Left ventricle myocardium superior (tissue), 1 donor: ENCODE data around the gene ANKRD28. TPM values are rescaled to one million over a fixed set of nuclear protein-coding genes. Genes with fewer than 3 reads are reported as not detected.

Source experiments
- ATAC-seq: fragments of 200-7000 bp; cut with Tn5 transposase; one replicate; pipeline ENCODE4 v1.9.1; 2020; ENCODE audit warnings: mild to moderate bottlenecking, moderate library complexity
- DNase-seq: peaks from one replicate; pipeline ENCODE4 v3.0.0-alpha.2; 2020
- intact Hi-C: fragments of 100-400 bp; cut with micrococcal nuclease; formaldehyde crosslinking; loops from one replicate; pipeline ENCODE4 v1.11.0; 2022
- total RNA-seq: library from RNA; stranded (reverse); fragmentation: NEBNext Ultra II Directional; extraction: Animal tissue kit (Norgen Biotek cat#: 25700); gene quantifications from one replicate; pipeline ENCODE4 v1.2.1, GENCODE V29; 2021
- donor health status: DM: no; HTN: yes; CAD: no; lungs with severe emphysema.

ANKRD28 gene
- total RNA-seq, 1 donor from 2014 or later = 23.9 TPM

DNA sequence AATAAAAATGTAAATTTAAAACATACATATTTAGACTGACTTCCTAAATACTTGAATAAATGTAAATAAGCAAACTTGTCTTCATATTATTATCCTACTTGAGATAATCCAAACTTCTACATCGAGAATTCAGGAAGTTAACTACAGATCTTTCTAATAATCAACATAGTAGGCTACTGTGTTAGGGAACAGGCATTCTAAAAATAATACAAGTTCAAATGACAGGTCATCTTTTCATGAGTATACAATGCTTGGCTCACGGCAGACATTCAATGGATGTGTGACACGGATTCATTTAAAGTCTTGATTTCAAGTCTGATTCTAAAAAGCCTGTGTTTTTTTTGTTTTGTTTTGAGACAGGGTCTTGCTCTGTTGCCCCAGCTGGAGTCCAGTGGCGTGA is 107.5 kb downstream of the ANKRD28 start:
- DNase-seq (no peak), ATAC-seq (no peak)
- intact Hi-C loops = no loop called here

GRCh38 chr3:15685927-15686326 is 111.9 kb downstream of the ANKRD28 start:
- no peak for ATAC-seq
- intact Hi-C loops = no loop called here
- no peak for DNase-seq

DNA sequence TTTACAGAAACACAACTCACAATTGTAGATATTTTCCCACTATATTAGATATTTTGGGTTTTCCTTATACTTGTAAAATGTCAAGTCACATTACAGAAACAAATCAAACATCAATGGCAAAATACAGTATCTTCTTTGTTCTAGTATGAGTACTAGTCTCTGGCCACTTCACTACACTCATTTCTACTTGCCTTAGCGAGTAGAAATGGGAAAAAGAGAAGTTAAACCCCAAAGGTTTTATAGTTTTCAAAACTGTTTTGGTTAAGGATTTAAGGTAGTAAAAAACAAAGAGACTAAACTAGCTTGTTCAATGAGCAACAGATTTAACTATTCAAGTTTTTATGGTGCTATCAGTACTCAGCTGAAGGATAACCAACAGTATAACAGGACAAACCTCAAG is 114.5 kb downstream of the ANKRD28 start:
- intact Hi-C loops = no loop called here
- DNase-seq (no peak), ATAC-seq (no peak)

- no peak for ATAC-seq
- intact Hi-C loops = no loop called here
- no peak for DNase-seq
Measured at GRCh38 chr3:15682561-15683185, 115.1 kb downstream of the ANKRD28 start.

DNA sequence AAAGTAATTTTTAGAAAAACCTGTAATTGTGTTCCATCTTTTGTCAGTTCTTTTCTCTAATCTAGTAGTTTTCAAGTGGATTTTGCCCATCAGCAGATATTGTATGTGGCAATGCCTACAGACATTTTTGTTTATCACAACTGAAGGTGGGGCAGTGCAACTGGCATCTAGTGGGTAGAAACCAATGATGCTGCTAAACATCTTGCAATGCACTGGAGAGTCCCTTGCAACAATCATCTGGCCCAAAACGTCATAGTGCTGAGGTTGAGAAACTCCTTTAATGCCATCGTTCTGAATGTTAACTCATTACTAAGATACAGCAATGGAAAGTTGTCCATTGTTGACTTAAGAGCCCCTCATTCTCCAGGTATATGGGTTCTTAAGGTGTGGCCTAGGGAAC is 116.1 kb downstream of the ANKRD28 start:
- ATAC-seq (no peak), DNase-seq (no peak)
- intact Hi-C loops = no loop called here

DNA sequence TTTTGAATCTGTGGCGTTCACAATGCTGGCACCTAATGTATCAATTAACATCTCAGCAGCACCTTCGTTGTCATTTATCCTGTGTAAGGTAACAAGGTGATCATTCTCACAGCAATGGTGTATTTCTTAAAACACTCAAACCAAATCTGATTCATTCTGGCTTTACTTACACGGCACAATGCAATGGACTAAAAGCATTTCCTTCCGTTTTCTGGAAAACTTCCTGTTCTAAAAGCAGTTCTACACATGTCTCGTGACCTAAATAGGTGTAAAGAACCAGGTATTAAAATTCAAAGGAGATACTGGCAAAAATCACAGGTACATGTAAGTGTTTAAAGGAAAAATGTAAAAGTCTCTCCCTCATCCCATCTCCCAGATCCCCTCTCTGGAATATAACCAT is 118.5 kb downstream of the ANKRD28 start:
- no peak for DNase-seq
- ATAC-seq = no peak
- intact Hi-C loops = no loop called here

GRCh38 chr3:15676259-15676658 is 121.5 kb downstream of the ANKRD28 start:
- DNase-seq (no peak), ATAC-seq (no peak)
- intact Hi-C loops = no loop called here

GRCh38 chr3:15673536-15673935 is 124.2 kb downstream of the ANKRD28 start:
- DNase-seq (no peak), ATAC-seq (no peak)

DNA sequence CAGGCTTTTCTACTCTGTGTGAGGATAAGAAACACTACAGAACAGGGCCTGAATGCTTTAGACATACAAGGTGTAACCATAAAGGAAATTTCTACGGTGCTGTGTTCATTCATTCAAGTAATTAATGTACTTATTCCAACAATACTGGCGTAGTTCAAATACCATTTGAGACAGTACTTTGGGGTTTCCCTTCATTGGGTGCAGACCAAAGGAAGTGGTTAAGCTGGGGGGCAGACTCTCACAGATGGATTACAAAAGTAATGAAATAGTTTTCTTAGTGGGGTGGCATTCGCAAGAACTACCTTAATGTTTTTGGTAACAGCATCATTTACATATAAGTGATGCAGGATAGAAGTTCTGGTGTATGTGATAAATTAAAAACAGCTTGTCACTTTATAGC is 130.3 kb downstream of the ANKRD28 start:
- no peak for DNase-seq
- intact Hi-C loops = no loop called here
- ATAC-seq = no peak

More at GRCh38 chr3:15673536-15673935, 124.2 kb downstream of the ANKRD28 start:
- intact Hi-C loops = no loop called here

GRCh38 chr3:15666277-15666676 is 131.5 kb downstream of the ANKRD28 start:
- DNase-seq = no peak
- intact Hi-C loops = no loop called here
- peak; percentile 81 for ATAC-seq

DNA sequence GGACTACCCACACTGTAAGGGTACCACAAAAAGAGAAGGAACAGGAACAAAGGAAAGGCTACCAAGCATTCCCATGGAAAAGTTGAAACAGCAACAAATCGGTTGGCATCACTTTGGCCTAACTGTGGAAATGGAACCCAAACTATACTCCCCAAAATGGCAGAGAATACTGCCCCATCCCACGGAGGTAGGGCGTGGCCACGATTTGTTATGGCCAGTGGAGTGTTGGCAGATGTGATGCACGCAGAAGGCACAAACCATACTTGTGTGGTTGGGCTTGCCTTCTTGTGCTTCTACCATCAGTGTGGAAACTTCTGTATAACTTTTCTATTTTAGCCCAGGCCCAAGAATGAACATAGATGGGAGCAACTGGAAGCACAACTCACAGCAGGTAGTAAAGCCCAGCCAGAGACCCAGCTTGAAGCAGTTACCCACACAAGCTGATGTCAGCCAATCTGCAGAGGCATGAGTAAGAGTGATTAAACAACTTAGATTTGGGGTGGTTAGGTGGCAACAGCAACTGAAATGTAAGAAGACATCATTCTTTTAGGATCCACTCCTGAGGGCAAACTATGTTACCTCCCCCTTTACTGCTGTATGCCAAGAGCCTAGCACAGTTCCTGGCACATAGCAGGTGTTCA is 132.1 kb downstream of the ANKRD28 start:
- no peak for ATAC-seq

GRCh38 chr3:15664144-15664543 is 133.6 kb downstream of the ANKRD28 start:
- intact Hi-C loops = no loop called here
- DNase-seq = no peak

More for the DNA sequence above, 132.1 kb downstream of the ANKRD28 start:
- no peak for DNase-seq
- intact Hi-C loops = no loop called here

GRCh38 chr3:15660055-15660935 is 137.5 kb downstream of the ANKRD28 start:
- intact Hi-C loops = no loop called here

More at GRCh38 chr3:15664144-15664543, 133.6 kb downstream of the ANKRD28 start:
- ATAC-seq = no peak

DNA sequence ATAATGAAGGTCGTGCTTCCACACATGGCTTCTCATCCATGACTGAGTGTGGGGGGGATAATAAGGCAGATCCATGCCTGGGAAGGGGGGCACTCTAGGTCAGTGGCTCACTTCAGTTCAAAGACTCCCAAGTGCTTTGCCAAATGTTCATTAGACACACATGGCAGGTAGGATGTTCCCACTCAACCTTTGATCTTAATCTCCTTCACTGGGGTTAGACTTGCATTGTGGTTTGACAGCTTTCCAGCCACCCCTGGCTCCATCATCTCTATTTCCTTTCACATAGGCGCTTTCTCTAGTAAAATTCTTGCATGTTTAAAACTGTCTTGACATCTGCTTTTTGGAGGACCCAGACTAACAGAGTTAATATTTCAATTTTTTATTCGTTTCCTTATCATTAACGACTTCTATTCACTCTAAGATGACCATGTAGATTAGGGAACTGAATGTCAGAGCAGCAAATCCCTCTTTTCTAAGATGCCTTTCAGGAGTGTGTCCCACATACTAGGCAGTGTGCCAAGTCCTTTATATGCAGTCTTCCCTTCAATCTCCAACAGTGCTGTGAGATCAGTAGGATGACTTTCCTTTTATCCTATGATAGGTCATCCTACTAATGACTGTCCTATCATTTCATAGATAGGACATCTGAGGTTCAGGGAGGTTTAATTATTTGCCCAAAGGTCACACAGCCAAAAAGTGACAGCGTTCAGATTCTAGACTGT is 138.4 kb downstream of the ANKRD28 start:
- DNase-seq (no peak), ATAC-seq (no peak)
- intact Hi-C loops = no loop called here

More at GRCh38 chr3:15660055-15660935, 137.5 kb downstream of the ANKRD28 start:
- ATAC-seq (no peak), DNase-seq (no peak)

- ATAC-seq = no peak
- DNase-seq = no peak
- intact Hi-C loops = no loop called here
Measured at GRCh38 chr3:15657016-15657415, 140.8 kb downstream of the ANKRD28 start.

GRCh38 chr3:15656342-15656741 is 141.4 kb downstream of the ANKRD28 start:
- intact Hi-C loops = no loop called here
- DNase-seq (no peak), ATAC-seq (no peak)

- ATAC-seq = no peak
- no peak for DNase-seq
- intact Hi-C loops = no loop called here
Measured at GRCh38 chr3:15654891-15655290, 142.9 kb downstream of the ANKRD28 start.

GRCh38 chr3:15654127-15654526 is 143.7 kb downstream of the ANKRD28 start:
- DNase-seq (no peak), ATAC-seq (no peak)
- intact Hi-C loops = no loop called here

DNA sequence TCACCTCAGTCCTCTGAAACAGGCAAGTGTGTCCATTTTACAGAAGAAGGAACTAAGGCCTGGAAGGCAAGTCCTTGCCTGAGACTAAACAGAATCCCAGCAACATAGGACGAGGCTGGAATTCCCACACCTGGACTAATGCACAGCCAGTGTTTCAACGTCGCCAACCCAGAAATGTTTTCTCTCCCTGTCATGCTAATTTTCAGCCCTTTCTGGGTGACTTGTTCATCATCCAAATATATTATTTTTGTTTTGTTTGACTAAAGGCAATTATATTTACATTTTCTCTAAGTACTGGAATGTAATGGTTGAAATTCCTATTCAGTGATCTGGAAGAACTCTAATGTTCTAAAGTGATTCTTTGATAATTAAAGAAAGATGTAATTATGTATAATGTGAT is 144.5 kb downstream of the ANKRD28 start:
- DNase-seq (no peak), ATAC-seq (no peak)
- intact Hi-C loops = no loop called here

DNA sequence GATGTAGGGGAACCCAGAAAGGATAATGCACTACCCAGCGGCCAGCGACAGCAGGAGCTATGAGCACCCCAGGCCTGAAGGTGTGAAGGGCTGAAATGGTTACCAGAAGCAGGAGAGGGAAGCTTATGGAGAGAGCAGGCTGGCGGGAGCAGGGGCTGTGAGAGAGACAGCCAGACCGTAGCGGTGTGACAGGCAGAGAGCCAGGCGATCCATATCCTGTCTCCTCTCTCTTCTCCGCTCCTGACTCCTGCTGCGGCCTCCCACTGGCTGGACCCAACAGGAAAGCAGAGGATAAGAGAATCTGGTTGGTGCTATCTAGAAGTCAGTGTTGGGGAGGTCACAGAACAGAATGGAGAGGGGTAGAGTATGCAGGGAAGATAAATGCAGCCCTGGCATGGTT is 146.4 kb downstream of the ANKRD28 start:
- DNase-seq (no peak), ATAC-seq (no peak)
- intact Hi-C loops = no loop called here
